Lower leg skin (tissue), 4 donors: ENCODE data around the gene KCNJ13. TPM values are rescaled to one million over a fixed set of nuclear protein-coding genes. Genes with fewer than 3 reads are reported as not detected.

ENCODE experiments used
- DNase-seq, 2 donors: peaks; one replicate each; pipeline ENCODE4 v3.0.0-alpha.2; 2019; ENCODE audit warnings: low spot score in 2 of 2
- H3K4me3 ChIP-seq: fragments of 200-600 bp; sonication (generic); 2 replicates; pipeline ENCODE4 v1.5.1; 2017; ENCODE audit warnings: mild to moderate bottlenecking, low read depth; ENCODE audit not compliant: poor library complexity, severe bottlenecking
- POLR2A ChIP-seq, 2 donors: fragments of 450-650 bp; IDR thresholded peaks; one replicate each; pipeline ENCODE4 v1.6.1; 2016 to 2017; ENCODE audit warnings: antibody characterized with exemption in 2 of 2, mild to moderate bottlenecking in 1 of 2, moderate library complexity in 1 of 2
- WGBS, 2 donors: methylation state at CpG; one replicate each; pipeline ENCODE4 v1.1.5; 2018; 5-methylcytosine and 5-hydroxymethylcytosine counted together
- intact Hi-C: fragments of 100-400 bp; cut with DNase I; formaldehyde crosslinking; loops from one replicate; pipeline ENCODE4 v1.15.0; 2023; ENCODE audit warnings: low total_unique reads
- total RNA-seq, 4 donors: library from RNA; depleted of rRNA; stranded (reverse); fragments of >200 nt; gene quantifications; one replicate each; pipeline ENCODE4 v1.1.0, GENCODE V29; 2016
- TF ChIP-seq, protein P1 (sequence below), 3 donors: fragments of 450-650 bp; IDR thresholded peaks; one replicate each; pipeline ENCODE4 v1.5.1; 2016; ENCODE audit warnings: antibody characterized with exemption in 3 of 3, mild to moderate bottlenecking in 3 of 3, moderate library complexity in 2 of 3

The KCNJ13 gene
- 1 to 10 TPM in 3 of 4 donors, under 1 TPM in 1; 0.84 to 5.2 (median 3.2) TPM for total RNA-seq

DNA sequence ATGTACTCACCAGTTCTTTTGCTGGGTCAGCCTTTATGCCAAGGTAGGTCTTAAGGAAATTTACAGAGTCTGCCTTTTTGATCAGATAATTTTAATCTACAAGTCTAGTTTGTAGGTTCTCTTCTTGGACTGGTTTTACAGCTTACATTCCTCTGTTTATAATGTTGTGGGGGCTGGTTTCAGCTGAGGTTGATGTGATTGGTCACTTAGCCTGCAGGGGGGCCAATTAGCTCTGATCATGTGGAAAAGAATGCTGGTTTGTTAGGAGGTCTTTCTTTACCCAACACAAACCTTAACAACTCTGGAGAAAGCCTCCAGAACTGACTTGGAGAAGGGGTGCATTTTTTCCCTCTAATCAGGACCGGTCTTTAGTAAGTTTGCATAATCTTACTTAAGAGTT is at the start of gene KCNJ13:
KCNJ13 (minus strand) TSS at position 131 of the 400 bp plus-strand sequence. CDS start 5,203 bp downstream, outside the sequence.
- intact Hi-C loops = no loop called here
- no peak for DNase-seq
- TF ChIP-seq, protein P1, sequence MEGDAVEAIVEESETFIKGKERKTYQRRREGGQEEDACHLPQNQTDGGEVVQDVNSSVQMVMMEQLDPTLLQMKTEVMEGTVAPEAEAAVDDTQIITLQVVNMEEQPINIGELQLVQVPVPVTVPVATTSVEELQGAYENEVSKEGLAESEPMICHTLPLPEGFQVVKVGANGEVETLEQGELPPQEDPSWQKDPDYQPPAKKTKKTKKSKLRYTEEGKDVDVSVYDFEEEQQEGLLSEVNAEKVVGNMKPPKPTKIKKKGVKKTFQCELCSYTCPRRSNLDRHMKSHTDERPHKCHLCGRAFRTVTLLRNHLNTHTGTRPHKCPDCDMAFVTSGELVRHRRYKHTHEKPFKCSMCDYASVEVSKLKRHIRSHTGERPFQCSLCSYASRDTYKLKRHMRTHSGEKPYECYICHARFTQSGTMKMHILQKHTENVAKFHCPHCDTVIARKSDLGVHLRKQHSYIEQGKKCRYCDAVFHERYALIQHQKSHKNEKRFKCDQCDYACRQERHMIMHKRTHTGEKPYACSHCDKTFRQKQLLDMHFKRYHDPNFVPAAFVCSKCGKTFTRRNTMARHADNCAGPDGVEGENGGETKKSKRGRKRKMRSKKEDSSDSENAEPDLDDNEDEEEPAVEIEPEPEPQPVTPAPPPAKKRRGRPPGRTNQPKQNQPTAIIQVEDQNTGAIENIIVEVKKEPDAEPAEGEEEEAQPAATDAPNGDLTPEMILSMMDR (IDR thresholded peaks at IDR 0.05) = no peak
- no peak for TF ChIP-seq POLR2A (IDR thresholded peaks at IDR 0.05)
- no peak within 1 kb of the TSS for H3K4me3 ChIP-seq
- WGBS, 2 donors = 79 to 81% methylated on average over 1 of the region's 1 CpG

DNA sequence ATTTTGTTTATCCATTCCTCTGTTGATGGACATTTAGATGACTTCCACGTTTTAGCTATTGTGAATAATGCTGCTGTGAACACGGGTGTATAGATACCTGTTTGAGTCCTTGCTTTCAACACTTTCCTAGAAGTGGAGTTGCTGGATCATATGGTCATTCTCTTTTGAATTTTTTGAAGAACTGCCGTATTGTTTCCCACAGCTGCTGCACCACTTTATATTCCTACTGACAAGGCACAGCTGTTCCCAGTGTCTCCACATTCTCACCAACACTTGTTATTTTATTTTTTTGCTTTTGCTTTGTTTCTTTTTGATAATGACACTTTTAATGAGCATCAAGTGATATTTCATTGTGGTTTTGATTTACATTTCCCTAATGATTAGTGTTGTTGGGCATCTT is 41.4 kb upstream of the KCNJ13 start:
- intact Hi-C loops = no loop called here
- no peak overlapping the region for H3K4me3 ChIP-seq
- no peak for DNase-seq
- WGBS, 2 donors = 85 to 90% methylated on average over 3 of the region's 3 CpGs
- no peak for TF ChIP-seq POLR2A (IDR thresholded peaks at IDR 0.05)
- TF ChIP-seq, protein P1 (IDR thresholded peaks at IDR 0.05) = no peak

- no peak overlapping the region for H3K4me3 ChIP-seq
- no peak for TF ChIP-seq POLR2A (IDR thresholded peaks at IDR 0.05)
- TF ChIP-seq, protein P1 (IDR thresholded peaks at IDR 0.05) = no peak
- intact Hi-C loops = no loop called here
- no peak for DNase-seq
- WGBS, 2 donors = 84 to 85% methylated on average over 10 of the region's 10 CpGs
These were observed 40.3 kb upstream of the KCNJ13 start for GRCh38 chr2:232816657-232817056.

DNA sequence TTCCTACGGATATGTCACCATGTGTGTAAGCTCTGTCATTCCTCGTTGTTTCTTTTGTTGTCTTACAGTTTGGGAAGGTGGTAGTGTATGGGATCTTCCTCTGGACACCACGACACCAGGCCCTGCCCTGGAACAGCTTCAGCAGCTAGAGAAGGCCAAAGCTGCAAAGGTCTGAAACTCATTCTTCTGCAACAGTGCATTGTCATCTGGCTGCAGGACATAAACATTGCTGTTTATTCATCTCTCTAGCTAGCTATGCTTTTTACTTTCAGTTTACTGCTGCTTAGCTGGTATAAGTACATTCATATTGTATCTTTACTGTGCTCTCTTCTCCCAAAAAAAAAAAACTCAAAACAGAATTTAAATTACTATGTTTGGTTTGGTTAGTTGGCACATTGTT is 39.2 kb upstream of the KCNJ13 start:
- TF ChIP-seq, protein P1 (IDR thresholded peaks at IDR 0.05) = no peak
- TF ChIP-seq POLR2A (IDR thresholded peaks at IDR 0.05) = no peak
- intact Hi-C loops = no loop called here
- 81 to 91% methylated on average over 3 of the region's 3 CpGs for whole genome bisulfite sequencing, 2 donors
- DNase-seq = no peak
- no peak overlapping the region for H3K4me3 ChIP-seq

- DNase-seq = no peak
- TF ChIP-seq, protein P1 (IDR thresholded peaks at IDR 0.05) = no peak
- no peak for TF ChIP-seq POLR2A (IDR thresholded peaks at IDR 0.05)
- no peak overlapping the region for H3K4me3 ChIP-seq
- 92 to 94% methylated on average over 1 of the region's 1 CpG for WGBS, 2 donors
- intact Hi-C loops = no loop called here
These were observed 34.1 kb upstream of the KCNJ13 start for GRCh38 chr2:232810444-232810843.
